GM12878 (cell line): Measurements from ENCODE around the gene SRA1. TPM values are rescaled to one million over a fixed set of nuclear protein-coding genes. Genes with fewer than 3 reads are reported as not detected.

Experiments used
- ATAC-seq: fragments of 200-7000 bp; cut with Tn5 transposase; 3 replicates; pipeline ENCODE4 v1.9.1; 2020; ENCODE audit warnings: mild to moderate bottlenecking, moderate library complexity
- BruUV-seq: library from RNA; stranded (reverse); fragments of 400-500 nt; replicated peaks from 2 replicates; lab custom pipeline; 2021; lab: Mats Ljungman, UMichigan
- CTCF ChIA-PET: fragments of 300-600 bp; sonication (Branson Sonifier 250); formaldehyde crosslinking; extraction: SDS; loops from one replicate; lab custom pipeline; 2021; ENCODE audit warnings: inconsistent platforms; lab: Yijun Ruan, JAX
- POLR2A ChIA-PET: fragments of 350-600 bp; formaldehyde crosslinking; extraction: SDS; loops from one replicate; lab custom pipeline; 2021; ENCODE audit warnings: inconsistent platforms; lab: Charles Lee
- RAD21 ChIA-PET: fragments of 300-600 bp; sonication (Branson Sonifier 250); formaldehyde crosslinking; loops from one replicate; lab custom pipeline; 2023; ENCODE audit warnings: antibody characterized with exemption; ENCODE audit not compliant: unreplicated experiment; lab: Charles Lee
- SMC1A ChIA-PET: fragments of 300-600 bp; sonication (Branson Sonifier 250); formaldehyde crosslinking; loops from one replicate; lab custom pipeline; 2023; ENCODE audit not compliant: unreplicated experiment, uncharacterized antibody; lab: Charles Lee
- DNase-seq: peaks from one replicate; pipeline ENCODE4 v3.0.0-alpha.2; 2011; ENCODE audit warnings: low read depth, low spot score
- FAIRE-seq: peaks from 3 replicates; lab custom pipeline; 2011; peaks lifted over from hg19 to GRCh38; lab: Jason Lieb, UNC
- H2AFZ ChIP-seq: 2 replicates; pipeline ENCODE4 v1.6.0; 2011; ENCODE audit warnings: low read depth, low read length, control low read depth; ENCODE audit not compliant: control insufficient read depth
- H3K27ac ChIP-seq: 2 replicates; pipeline ENCODE4 v1.5.1; 2011; ENCODE audit warnings: control low read depth; ENCODE audit not compliant: control insufficient read depth, insufficient read depth
- H3K27me3 ChIP-seq, 2 experiments: replicated peaks in 1 of 2; 2 replicates each; pipeline versions ENCODE4 v1.6.0 to v1.6.1; 2011; ENCODE audit warnings: low read length in 1 of 2; ENCODE audit not compliant: control insufficient read depth in 2 of 2, insufficient read depth in 2 of 2
- H3K36me3 ChIP-seq, 2 experiments: 2 replicates each; pipeline ENCODE4 v1.5.1; 2011; ENCODE audit warnings: low read length in 1 of 2; ENCODE audit not compliant: control insufficient read depth in 2 of 2, insufficient read depth in 2 of 2
- H3K4me1 ChIP-seq: 2 replicates; pipeline ENCODE4 v1.6.1; 2011; ENCODE audit warnings: mild to moderate bottlenecking, low read length, moderate library complexity, mixed read lengths; ENCODE audit not compliant: control insufficient read depth, insufficient read depth
- H3K4me2 ChIP-seq: 2 replicates; pipeline ENCODE4 v1.6.0; 2011; ENCODE audit warnings: control low read depth; ENCODE audit not compliant: control insufficient read depth, insufficient read depth
- H3K4me3 ChIP-seq: fragments of 200-600 bp; sonication (generic); 2 replicates; pipeline ENCODE4 v1.5.1; 2016
- H3K79me2 ChIP-seq: 2 replicates; pipeline ENCODE4 v1.6.0; 2011; ENCODE audit warnings: low read length; ENCODE audit not compliant: control insufficient read depth, insufficient read depth
- H3K9ac ChIP-seq: 2 replicates; pipeline ENCODE4 v1.8.0; 2011; ENCODE audit warnings: low read length, control low read depth, mixed read lengths; ENCODE audit not compliant: control insufficient read depth, insufficient read depth
- H3K9me3 ChIP-seq: replicated peaks from 3 replicates; pipeline ENCODE4 v1.5.1; 2011; ENCODE audit warnings: mild to moderate bottlenecking, low read length; ENCODE audit not compliant: control insufficient read depth, insufficient read depth
- H4K20me1 ChIP-seq: 2 replicates; pipeline ENCODE4 v1.6.0; 2011; ENCODE audit not compliant: control insufficient read depth, insufficient read depth
- POLR2A ChIP-seq: IDR thresholded peaks from 2 replicates; pipeline ENCODE4 v1.6.1; 2011; ENCODE audit warnings: low read depth, mild to moderate bottlenecking, low read length
- WGBS: methylation state at CpG from one replicate; pipeline ENCODE4 v1.1.6; 2016; ENCODE audit warnings: low lambda C conversion rate; ENCODE audit not compliant: insufficient replicate concordance, insufficient coverage; ENCODE audit errors: missing lambda C conversion rate; 5-methylcytosine and 5-hydroxymethylcytosine counted together
- in situ Hi-C: fragments of 300-500 bp; cut with MboI; formaldehyde crosslinking; loops from 9 replicates; pipeline ENCODE4 v1.14.3; 2018; ENCODE audit warnings: mixed read lengths
- intact Hi-C: fragments of 100-400 bp; cut with micrococcal nuclease; formaldehyde crosslinking; loops from one replicate; pipeline ENCODE4 v1.14.2; 2022; ENCODE audit not compliant: unreplicated experiment
- polyA plus RNA-seq, 11 experiments: library from polyadenylated mRNA; depleted of rRNA in 4 of 11; unstranded in 6 of 11; stranded (reverse) in 5 of 11; fragments of >200 nt; fragmentation: Nextera tagmentation in 4 of 11; fragmentation: Illumina TruSeq in 1 of 11; extraction: Ambion mirVana in 4 of 11; extraction: Trizol in 1 of 11; gene quantifications; 1 replicate in 1 of 11; 2 replicates in 10 of 11; pipeline versions ENCODE4 v1.2.1 to v1.2.3, GENCODE V29; 2011 to 2016; ENCODE audit warnings: inconsistent platforms in 2 of 11, missing spikeins in 2 of 11, low read depth in 1 of 11
- total RNA-seq, 4 experiments: library from RNA; depleted of rRNA in 3 of 4; stranded (reverse); fragments of >200 nt in 3 of 4; fragmentation: Illumina TruSeq in 1 of 4; extraction: Trizol in 1 of 4; gene quantifications; 2 replicates each; pipeline versions ENCODE4 v1.2.1 to v1.2.3, GENCODE V29; 2013 to 2021
- TF ChIP-seq, protein P1 (sequence below): IDR thresholded peaks from 2 replicates; pipeline ENCODE4 v1.6.1; 2011; ENCODE audit warnings: borderline replicate concordance, low read depth, mild to moderate bottlenecking, moderate library complexity, low read length; ENCODE audit not compliant: insufficient read depth, poor library complexity, severe bottlenecking
- TF ChIP-seq, protein P2 (sequence below): fragments of 450-650 bp; IDR thresholded peaks from 2 replicates; pipeline ENCODE4 v1.6.1; 2017; ENCODE audit warnings: mild to moderate bottlenecking

SRA1 gene
- total and polyA plus RNA-seq, 10 of the 15 experiments (the other 5 are each of a cell fraction or from before 2014, with no cell fraction given), result 35.3 to 127 (median 56.1) TPM

DNA sequence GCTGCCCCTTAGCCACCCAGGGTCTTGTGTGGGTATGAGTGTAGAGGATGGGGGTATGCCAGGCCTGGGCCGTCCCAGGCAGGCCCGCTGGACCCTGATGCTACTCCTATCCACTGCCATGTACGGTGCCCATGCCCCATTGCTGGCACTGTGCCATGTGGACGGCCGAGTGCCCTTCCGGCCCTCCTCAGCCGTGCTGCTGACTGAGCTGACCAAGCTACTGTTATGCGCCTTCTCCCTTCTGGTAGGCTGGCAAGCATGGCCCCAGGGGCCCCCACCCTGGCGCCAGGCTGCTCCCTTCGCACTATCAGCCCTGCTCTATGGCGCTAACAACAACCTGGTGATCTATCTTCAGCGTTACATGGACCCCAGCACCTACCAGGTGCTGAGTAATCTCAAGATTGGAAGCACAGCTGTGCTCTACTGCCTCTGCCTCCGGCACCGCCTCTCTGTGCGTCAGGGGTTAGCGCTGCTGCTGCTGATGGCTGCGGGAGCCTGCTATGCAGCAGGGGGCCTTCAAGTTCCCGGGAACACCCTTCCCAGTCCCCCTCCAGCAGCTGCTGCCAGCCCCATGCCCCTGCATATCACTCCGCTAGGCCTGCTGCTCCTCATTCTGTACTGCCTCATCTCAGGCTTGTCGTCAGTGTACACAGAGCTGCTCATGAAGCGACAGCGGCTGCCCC lies 10.0 kb upstream of the SRA1 start:
- in situ Hi-C loops (no loop called here), intact Hi-C loops (no loop called here)
- POLR2A ChIA-PET, result interaction anchor here (2.3 kb wide), 1 partner anchor 19 kb away, joined by 6 read pairs; the partner anchor contains the start of gene EIF4EBP3
- CTCF ChIA-PET, result interaction anchor here (1.1 kb wide), 1 partner anchor 9 kb away, joined by 3 read pairs; no protein-coding TSS in a partner anchor
- DNase-seq, result no peak
- peak overlapping the region; percentile 4; the same call in 1 of the 2 replicates for H3K4me3 ChIP-seq
- FAIRE-seq, result no peak
- peaks cover 6 to 8% of the 10 kb centered on the region in 2 experiments; a peak in 3 of 4 replicates for H3K36me3 ChIP-seq
- 59% methylated on average over 22 of the region's 22 CpGs for WGBS
- BruUV-seq, result no TSS peak
- no peaks in the 10 kb centered on the region for H4K20me1 ChIP-seq
- TF ChIP-seq, protein P1, sequence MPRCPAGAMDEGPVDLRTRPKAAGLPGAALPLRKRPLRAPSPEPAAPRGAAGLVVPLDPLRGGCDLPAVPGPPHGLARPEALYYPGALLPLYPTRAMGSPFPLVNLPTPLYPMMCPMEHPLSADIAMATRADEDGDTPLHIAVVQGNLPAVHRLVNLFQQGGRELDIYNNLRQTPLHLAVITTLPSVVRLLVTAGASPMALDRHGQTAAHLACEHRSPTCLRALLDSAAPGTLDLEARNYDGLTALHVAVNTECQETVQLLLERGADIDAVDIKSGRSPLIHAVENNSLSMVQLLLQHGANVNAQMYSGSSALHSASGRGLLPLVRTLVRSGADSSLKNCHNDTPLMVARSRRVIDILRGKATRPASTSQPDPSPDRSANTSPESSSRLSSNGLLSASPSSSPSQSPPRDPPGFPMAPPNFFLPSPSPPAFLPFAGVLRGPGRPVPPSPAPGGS, result no peak
- TF ChIP-seq POLR2A, result peak; percentile 38
- TF ChIP-seq, protein P2, sequence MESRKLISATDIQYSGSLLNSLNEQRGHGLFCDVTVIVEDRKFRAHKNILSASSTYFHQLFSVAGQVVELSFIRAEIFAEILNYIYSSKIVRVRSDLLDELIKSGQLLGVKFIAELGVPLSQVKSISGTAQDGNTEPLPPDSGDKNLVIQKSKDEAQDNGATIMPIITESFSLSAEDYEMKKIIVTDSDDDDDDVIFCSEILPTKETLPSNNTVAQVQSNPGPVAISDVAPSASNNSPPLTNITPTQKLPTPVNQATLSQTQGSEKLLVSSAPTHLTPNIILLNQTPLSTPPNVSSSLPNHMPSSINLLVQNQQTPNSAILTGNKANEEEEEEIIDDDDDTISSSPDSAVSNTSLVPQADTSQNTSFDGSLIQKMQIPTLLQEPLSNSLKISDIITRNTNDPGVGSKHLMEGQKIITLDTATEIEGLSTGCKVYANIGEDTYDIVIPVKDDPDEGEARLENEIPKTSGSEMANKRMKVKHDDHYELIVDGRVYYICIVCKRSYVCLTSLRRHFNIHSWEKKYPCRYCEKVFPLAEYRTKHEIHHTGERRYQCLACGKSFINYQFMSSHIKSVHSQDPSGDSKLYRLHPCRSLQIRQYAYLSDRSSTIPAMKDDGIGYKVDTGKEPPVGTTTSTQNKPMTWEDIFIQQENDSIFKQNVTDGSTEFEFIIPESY, result 0 out of 2 replicates have a peak, but pooled peaks have one; percentile 53
- SMC1A ChIA-PET, result interaction anchor here (1.5 to 2.5 kb wide), 2 partner anchors 9 to 33 kb away, joined by 5 to 14 read pairs; partner anchors contain the start of gene SRA1
- H3K79me2 ChIP-seq, result peaks cover 45% of the 10 kb centered on the region
- RAD21 ChIA-PET, result interaction anchor here (0.8 kb wide), 1 partner anchor 10 kb away, joined by 3 read pairs; the partner anchor contains the start of gene SRA1
- no peak overlapping the region for H3K9ac ChIP-seq
- no peak overlapping the region; the same call in 1 of the 2 replicates for H3K27ac ChIP-seq
- ATAC-seq, result no peak
- H3K9me3 ChIP-seq, result no peaks in the 10 kb centered on the region
- H3K27me3 ChIP-seq, result no peaks in the 10 kb centered on the region
- no peak overlapping the region for H2AFZ ChIP-seq
- peaks cover 46% of the 10 kb centered on the region for H3K4me1 ChIP-seq
- peak overlapping the region; percentile 6; the same call in 1 of the 2 replicates for H3K4me2 ChIP-seq
